ENCODE measurements around the gene LRRC36. TPM values are rescaled to one million over a fixed set of nuclear protein-coding genes. Genes with fewer than 3 reads are reported as not detected.
A peak's percentile ranks its signal among the peaks of the same experiment; 100 is the strongest.

LRRC36 gene
- total RNA-seq, 1 experiment from 2014 or later = 0.46 TPM

GRCh38 chr16:67425061-67425460 lies 98.4 kb downstream of the LRRC36 start:
- no peak for DNase-seq (ENCODE audit: low spot score)

GRCh38 chr16:67425580-67425979 lies 99.0 kb downstream of the LRRC36 start:
- no peak for DNase-seq (ENCODE audit: low spot score)

- DNase-seq (ENCODE audit: low spot score) = no peak
Observed at GRCh38 chr16:67426022-67426421, 99.4 kb downstream of the LRRC36 start.

DNA sequence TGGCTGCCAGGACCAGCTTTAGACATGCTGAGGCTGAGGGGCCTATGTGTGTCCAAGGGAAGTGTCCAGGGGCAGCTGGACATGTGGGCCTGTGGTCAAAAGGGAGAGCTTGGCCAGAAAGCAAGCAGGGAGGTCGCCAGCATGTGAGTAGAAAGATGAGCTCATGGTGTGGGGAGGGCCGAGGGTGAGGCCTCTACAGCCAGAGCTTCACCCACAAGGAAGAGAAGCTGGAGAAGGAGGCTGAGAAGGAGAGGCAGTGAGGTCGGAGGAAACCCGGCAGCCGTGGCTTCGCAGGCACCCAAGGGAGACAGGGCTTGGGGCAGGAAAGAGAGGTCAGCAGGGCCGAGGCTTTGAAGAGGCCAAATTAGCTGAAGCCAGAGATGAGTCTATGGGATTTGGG lies 100.3 kb downstream of the LRRC36 start:
- no peak for DNase-seq (ENCODE audit: low spot score)

GRCh38 chr16:67428146-67428731 lies 101.6 kb downstream of the LRRC36 start:
- DNase-seq (ENCODE audit: low spot score) = peak; percentile 83

DNA sequence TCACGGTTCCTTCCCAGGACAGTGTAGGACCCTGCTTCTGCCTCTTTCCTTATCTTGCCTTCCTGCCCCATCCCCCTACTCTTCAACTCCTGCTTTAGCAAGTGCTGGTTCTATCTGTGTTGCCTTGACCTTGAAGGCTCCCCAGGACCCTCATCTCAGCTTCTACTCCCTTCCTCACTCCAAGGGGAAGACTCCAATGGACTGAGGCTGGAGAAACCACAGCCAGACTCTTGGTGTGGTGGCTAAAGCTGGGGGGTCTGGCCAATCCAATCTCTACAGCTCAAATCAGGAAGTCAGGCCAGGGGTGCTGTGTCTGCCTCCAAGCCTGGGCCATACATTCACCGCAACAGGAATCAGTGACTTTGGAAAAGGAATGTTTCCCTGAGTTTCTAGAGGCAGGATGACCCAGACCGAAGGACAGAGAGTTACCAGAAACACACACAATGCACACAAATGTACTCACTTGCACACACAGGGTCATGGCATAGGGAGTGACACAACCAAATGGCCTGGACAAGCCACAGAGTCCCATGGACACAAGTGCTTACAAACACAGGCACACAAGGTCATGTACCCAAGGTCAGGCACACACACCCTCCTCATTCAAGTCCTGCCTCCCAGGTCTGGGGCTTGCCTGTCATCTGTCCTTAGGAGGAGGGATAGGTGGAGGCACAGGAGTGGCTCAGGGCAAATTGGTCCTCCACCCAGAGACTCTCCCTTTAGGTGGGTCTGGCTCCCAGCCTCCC lies 102.6 kb downstream of the LRRC36 start:
- no peak for DNase-seq (ENCODE audit: low spot score)

- DNase-seq (ENCODE audit: low spot score) = no peak
Observed at GRCh38 chr16:67429799-67430503, 103.3 kb downstream of the LRRC36 start.

GRCh38 chr16:67430504-67430976 lies 103.9 kb downstream of the LRRC36 start:
- peak; percentile 38 for DNase-seq (ENCODE audit: low spot score)

DNA sequence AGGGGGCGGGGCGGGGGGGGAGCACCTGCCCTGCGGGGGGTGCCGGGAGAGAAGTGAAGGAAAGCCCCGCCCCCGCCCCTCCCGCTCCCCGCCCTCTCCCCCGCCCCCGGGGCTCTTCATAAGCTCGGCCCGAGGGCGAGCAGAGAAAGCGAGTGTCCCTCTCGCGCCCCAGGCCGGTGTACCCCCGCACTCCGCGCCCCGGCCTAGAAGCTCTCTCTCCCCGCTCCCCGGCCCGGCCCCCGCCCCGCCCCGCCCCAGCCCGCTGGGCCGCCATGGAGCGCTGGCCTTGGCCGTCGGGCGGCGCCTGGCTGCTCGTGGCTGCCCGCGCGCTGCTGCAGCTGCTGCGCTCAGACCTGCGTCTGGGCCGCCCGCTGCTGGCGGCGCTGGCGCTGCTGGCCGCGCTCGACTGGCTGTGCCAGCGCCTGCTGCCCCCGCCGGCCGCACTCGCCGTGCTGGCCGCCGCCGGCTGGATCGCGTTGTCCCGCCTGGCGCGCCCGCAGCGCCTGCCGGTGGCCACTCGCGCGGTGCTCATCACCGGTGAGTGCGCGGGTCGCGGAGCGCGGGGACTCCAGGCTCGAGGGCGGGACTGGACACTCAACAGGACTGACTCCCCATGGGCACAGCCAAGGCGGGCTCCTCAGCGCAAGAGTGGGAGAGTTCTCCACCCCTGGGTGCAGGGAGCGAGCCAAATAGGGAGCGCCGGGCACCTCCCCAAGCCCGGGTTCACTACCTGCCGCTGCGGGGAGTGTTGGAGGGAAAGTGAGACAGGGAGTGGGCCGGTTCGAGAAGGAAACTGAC lies 104.6 kb downstream of the LRRC36 start, which contains the start of gene HSD11B2:
Gene HSD11B2, plus strand, starts transcription at position 145 of the 798 bp plus-strand sequence. Its CDS starts 128 bp downstream, at position 273.
- peak; percentile 73 for DNase-seq (ENCODE audit: low spot score)

DNA sequence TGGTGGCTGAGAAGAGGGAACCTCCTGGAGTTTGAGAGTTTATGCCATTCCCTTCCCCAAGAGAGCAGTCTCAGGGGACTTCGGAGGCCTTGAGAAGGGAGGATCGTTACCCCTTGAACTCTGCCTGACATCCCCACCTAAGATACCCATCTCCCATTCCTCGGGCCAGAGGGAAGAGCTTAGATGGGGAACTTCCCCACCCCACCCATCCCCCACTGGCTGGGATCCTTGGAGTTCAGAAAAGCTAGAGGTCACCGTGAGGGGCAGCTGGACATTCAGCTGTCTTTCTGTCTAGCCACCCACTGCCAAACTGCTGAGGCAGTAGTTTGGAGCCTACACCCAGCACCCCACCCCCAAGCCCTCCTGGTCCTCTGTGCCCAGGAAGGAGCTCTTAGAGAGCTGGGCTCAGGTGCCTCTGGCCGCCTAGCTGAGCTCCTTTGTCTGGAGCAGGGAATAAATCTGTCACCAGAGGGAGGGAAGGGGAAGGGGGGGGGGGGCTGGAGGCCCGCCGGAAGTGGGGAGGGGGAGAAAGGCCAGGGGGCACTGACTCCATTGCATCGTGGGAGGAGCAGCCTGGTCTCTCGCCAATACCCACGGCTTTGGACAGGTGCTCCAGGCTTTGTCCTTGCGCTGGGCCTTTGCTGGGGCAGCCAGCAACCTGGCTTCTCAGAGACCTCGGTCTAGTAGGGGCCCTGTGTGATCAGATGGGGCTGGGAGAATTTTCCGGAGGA lies 105.3 kb downstream of the LRRC36 start:
- no peak for DNase-seq (ENCODE audit: low spot score)

- no peak for DNase-seq (ENCODE audit: low spot score)
Observed at GRCh38 chr16:67432506-67432890, 105.9 kb downstream of the LRRC36 start.

GRCh38 chr16:67433131-67433719 lies 106.6 kb downstream of the LRRC36 start:
- DNase-seq (ENCODE audit: low spot score) = no peak

Small RNA genes within 50 kb of the gene (small RNA-seq; reads per million reads assigned to genes)
- gene RNU1-123P = not detected

Other genes starting within 250 kb of the LRRC36 start
- gene PHAF1, start 216.9 kb upstream of the LRRC36 start, total RNA-seq (2014; rRNA removed; shearing (Covaris generic)) = 13.6 and 15.4 TPM in 2 replicates
- 10.7 and 13.5 TPM in 2 replicates for gene B3GNT9, start 175.8 kb upstream of the LRRC36 start, total RNA-seq (2014; rRNA removed; shearing (Covaris generic))
- gene TRADD, start 166.9 kb upstream of the LRRC36 start, total RNA-seq (2014; rRNA removed; shearing (Covaris generic)) = 33.6 and 35.4 TPM in 2 replicates
- gene FBXL8, start 166.9 kb upstream of the LRRC36 start, total RNA-seq (2014; rRNA removed; shearing (Covaris generic)) = 27.7 and 34.6 TPM in 2 replicates
- gene HSF4, start 162.1 kb upstream of the LRRC36 start, total RNA-seq (2014; rRNA removed; shearing (Covaris generic)) = 42.1 and 44.2 TPM in 2 replicates
- 95.1 and 97.0 TPM in 2 replicates for gene NOL3, start 156.3 kb upstream of the LRRC36 start, total RNA-seq (2014; rRNA removed; shearing (Covaris generic))
- gene MATCAP1, start 142.9 kb upstream of the LRRC36 start, total RNA-seq (2014; rRNA removed; shearing (Covaris generic)) = 41.4 and 41.7 TPM in 2 replicates
- gene EXOC3L1, start 136.7 kb upstream of the LRRC36 start, total RNA-seq (2014; rRNA removed; shearing (Covaris generic)) = 0.29 and 0.74 TPM in 2 replicates
- gene E2F4, start 134.7 kb upstream of the LRRC36 start, total RNA-seq (2014; rRNA removed; shearing (Covaris generic)) = 156 and 171 TPM in 2 replicates
- 55.2 and 57.4 TPM in 2 replicates for gene ELMO3, start 127.7 kb upstream of the LRRC36 start, total RNA-seq (2014; rRNA removed; shearing (Covaris generic))
- 61.2 and 67.8 TPM in 2 replicates for gene TMEM208, start 99.7 kb upstream of the LRRC36 start, total RNA-seq (2014; rRNA removed; shearing (Covaris generic))
- gene FHOD1, start 79.3 kb upstream of the LRRC36 start, total RNA-seq (2014; rRNA removed; shearing (Covaris generic)) = 49.5 and 57.7 TPM in 2 replicates
- 2.2 and 2.7 TPM in 2 replicates for gene SLC9A5, start 77.8 kb upstream of the LRRC36 start, total RNA-seq (2014; rRNA removed; shearing (Covaris generic))
- 69.5 and 71.3 TPM in 2 replicates for gene PLEKHG4, start 47.3 kb upstream of the LRRC36 start, total RNA-seq (2014; rRNA removed; shearing (Covaris generic))
- gene KCTD19, start 74 bp upstream of the LRRC36 start, total RNA-seq (2014; rRNA removed; shearing (Covaris generic)) = not detected in 2 replicates
- gene TPPP3, start 66.7 kb downstream of the LRRC36 start, total RNA-seq (2014; rRNA removed; shearing (Covaris generic)) = 70.5 and 70.9 TPM in 2 replicates
- gene ZDHHC1, start 89.7 kb downstream of the LRRC36 start, total RNA-seq (2014; rRNA removed; shearing (Covaris generic)) = 21.5 and 24.4 TPM in 2 replicates
- gene HSD11B2, start 104.3 kb downstream of the LRRC36 start, total RNA-seq (2014; rRNA removed; shearing (Covaris generic)) = 18.3 and 23.2 TPM in 2 replicates
- gene ATP6V0D1, start 154.3 kb downstream of the LRRC36 start, total RNA-seq (2014; rRNA removed; shearing (Covaris generic)) = 97.6 and 99.5 TPM in 2 replicates
- gene AGRP, start 156.7 kb downstream of the LRRC36 start, total RNA-seq (2014; rRNA removed; shearing (Covaris generic)) = not detected in 2 replicates
- 22.8 and 23.8 TPM in 2 replicates for gene RIPOR1, start 202.0 kb downstream of the LRRC36 start, total RNA-seq (2014; rRNA removed; shearing (Covaris generic))
- 28.3 and 36.4 TPM in 2 replicates for gene CTCF, start 235.7 kb downstream of the LRRC36 start, total RNA-seq (2014; rRNA removed; shearing (Covaris generic))

Measured in HT-29 (cell line).